Measurements from ENCODE around the gene GSAP.
A peak's percentile ranks its signal among the peaks of the same experiment; 100 is the strongest.

Gene GSAP

DNA sequence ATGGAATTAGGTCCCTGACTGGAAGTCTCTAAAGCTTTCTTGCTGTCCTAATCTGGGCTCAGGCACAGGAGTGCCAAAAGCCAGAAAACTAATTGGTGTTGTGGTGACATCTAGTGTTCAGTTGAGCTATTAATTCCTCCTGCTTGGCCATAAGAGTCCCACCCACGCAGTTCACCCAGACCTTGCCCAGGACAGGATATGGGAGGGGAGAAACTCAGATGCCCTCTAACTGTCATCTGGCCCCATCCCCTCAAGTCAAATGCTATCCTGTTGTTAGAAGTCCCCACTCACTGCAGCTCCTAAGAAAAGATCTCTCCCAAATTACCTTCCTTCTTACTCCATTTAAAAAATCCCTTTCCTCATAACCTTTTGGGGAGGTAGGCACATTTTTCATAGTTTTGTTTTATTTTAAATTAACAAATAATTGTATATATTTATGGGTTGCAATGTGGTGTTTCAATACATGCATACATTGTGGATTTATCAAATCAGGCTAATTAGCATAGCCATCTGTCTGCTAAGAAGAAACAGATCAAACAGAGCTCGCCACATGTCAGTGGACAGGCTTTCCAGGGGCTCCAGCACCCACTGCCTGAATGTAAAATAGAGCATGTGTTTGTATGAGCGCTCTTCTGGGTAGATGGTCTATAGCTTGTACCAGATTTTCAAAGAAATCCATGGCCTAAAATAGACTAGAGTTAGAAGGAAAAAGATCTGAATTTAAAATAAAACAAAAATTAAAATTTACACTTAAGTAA lies 84.0 kb downstream of the GSAP start:
- TF ChIP-seq TAF1 (IDR thresholded peaks at IDR 0.05; ENCODE audit: borderline replicate concordance, low read depth, low read length) (no peak), POLR2A (IDR thresholded peaks at IDR 0.05; ENCODE audit: low read depth, low read length) (no peak)
- FAIRE-seq = peak; percentile 92
- peak; percentile 58 for DNase-seq (ENCODE audit: insufficient read length)

DNA sequence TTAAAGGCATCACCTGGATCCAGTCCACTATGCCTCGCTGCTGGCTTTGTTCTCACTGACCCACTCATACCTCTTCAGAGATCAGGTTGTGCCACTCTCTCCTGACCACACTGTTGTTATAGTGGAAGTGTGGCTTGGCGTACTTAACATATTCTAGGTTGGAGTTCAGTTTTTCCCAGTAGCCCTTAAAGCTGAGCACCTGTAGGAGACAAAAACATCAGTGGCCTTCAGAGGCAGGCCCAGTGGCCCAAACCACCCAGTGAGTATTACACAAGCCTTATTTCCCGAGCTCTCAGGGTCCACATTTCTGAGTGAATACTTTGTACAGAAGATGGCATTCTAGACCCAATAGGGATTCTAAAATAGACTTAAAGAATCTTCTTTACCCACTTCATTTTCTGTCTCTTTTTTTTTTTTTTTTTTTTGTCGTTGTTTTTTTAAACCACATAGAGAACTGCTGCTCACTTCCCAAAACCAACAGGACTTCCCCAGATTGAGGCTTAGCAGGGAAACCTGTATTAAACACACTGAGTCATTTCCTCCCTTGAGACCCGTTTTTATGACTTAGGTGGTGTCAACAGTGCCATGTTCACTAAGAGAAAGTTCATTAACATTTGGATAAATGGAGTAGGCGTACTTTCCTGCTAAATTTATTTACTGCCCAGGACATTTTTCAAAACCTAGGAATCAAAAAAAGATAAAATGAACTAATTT lies 85.8 kb downstream of the GSAP start:
- DNase-seq (ENCODE audit: insufficient read length) = no peak
- TF ChIP-seq TAF1 (IDR thresholded peaks at IDR 0.05; ENCODE audit: borderline replicate concordance, low read depth, low read length) (no peak), POLR2A (IDR thresholded peaks at IDR 0.05; ENCODE audit: low read depth, low read length) (no peak)
- FAIRE-seq = peak; percentile 57

DNA sequence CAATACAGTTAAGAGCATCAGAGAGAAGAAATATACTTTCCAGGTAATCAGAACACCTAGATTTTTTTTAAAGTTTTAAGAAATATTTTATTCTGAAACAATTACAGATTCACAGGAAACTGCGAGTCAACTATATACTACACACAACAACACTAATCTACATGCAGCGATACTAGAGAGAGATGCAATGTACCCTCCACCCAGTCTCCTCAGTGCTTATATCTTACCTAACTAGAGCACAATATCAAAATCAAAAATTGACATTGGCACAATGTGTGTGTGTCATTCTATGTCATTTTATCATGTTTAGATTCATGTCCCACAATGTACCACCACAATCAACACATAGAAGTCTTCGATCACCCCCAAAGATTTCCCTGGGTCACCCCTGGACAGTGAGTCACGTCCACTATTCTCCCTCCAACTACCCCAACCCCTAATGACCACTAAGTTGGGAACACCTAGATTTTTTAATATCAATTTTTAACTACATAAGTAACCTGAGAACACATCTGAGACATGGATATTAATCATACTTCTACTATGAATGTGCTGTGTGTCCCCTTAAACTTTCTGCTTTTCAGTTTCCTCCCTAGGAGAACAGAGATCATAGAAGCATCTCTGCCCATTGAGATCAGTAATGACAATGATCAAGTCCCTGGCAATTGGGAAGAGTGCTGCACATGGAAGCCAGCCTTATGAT lies 86.5 kb downstream of the GSAP start:
- DNase-seq (ENCODE audit: insufficient read length) = no peak
- FAIRE-seq = peak; percentile 78
- TF ChIP-seq TAF1 (IDR thresholded peaks at IDR 0.05; ENCODE audit: borderline replicate concordance, low read depth, low read length) = no peak

DNA sequence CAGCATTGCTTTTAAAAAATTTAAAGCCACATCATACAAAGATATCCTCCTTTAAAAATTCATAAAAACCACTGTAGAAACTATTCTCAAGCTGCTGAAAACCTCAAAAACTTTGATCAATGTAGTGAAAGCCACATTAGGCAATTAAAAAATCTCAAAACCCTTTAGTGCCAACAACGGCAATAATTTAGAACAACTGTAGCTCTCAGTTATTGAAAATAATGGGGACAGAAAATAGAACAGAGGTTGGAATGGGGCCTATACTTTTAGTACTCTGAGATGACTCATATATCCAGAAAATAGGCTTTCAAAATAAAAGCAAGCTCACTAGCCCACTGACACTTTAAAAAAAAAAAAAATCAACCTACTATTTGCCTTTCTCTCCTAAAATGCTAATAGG lies 87.5 kb downstream of the GSAP start:
- TF ChIP-seq POLR2AphosphoS5 (IDR thresholded peaks at IDR 0.05; ENCODE audit: low read depth, low read length) = no peak
- no peak for TF ChIP-seq POLR2A (IDR thresholded peaks at IDR 0.05; ENCODE audit: low read depth, low read length)
- TF ChIP-seq TAF1 (IDR thresholded peaks at IDR 0.05; ENCODE audit: borderline replicate concordance, low read depth, low read length) = no peak
- DNase-seq (ENCODE audit: insufficient read length) = no peak
- no peak for FAIRE-seq

DNA sequence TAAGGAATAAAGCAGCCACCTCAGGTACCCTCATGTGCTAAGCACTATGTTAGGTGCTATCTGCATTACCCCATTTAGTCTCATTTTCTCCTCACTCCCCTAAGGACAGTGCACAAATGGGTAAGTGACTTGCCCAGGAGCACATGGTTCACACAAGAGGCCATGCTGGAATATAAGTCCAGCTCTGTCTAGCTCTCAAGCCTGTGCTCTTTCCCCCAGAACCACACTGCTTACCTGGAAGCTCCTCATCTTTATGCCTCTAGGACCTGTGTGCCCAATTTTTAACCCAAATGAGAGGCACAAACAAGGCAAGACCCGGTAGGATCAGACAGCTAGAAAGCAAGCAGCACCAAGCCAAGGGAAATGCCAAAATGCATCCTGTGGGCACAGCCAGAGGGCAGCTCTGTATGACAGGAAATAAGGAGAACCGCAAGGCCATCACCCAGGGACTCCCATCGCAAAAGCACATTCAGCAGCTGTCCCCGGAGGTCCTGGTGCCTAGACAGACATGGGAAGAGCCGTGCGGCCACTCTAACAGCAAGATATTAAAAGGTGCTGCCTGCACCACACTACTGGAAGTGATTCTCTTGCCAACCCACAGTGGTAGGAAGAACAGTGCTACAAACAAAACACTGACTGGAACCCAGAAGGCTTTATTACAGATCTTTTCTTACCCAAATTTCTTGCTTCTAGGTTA lies 88.1 kb downstream of the GSAP start:
- no peak for TF ChIP-seq TAF1 (IDR thresholded peaks at IDR 0.05; ENCODE audit: borderline replicate concordance, low read depth, low read length)
- no peak for TF ChIP-seq POLR2AphosphoS5 (IDR thresholded peaks at IDR 0.05; ENCODE audit: low read depth, low read length)
- TF ChIP-seq POLR2A (IDR thresholded peaks at IDR 0.05; ENCODE audit: low read depth, low read length) = no peak
- FAIRE-seq (peak; percentile 79), DNase-seq (ENCODE audit: insufficient read length) (no peak)

DNA sequence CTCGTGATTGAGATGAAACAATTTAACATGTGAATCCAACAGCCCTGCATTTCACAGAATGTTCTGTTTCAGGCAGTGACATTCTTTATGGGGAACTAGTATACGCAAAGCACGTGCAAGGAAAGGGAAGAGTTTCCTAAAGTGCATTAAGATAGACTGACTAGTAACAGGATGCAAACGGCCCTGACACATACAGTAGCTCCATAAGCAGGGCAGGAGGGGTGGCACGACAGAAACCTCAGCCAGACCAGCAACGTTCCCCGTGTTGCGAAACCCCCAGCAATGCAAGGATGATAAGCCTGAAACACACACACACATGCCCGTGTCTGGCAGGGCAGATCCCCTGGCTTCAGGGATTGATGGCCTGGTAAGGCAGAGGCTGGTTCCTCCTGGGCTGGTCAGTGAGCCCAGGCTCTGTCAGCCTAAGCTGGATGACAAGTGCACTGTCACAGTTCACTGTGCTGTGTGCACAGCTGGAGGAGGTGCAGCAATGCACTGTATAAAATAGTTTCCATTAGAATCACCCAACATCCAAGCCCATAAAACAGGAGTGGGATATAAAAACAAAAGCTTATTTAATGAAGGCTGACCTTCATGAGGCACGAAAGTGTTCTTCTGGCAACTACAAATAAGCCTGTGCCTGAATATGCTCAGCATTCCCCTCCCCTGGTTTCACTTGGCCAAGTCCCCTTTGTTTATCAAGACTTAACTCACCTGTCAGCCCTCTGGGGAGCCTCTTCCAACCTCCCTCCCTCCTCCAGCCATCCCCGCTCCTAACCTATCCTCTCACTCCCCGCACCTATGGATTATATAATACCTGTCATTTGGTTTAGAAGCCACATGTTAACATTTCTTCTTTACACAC lies 88.8 kb downstream of the GSAP start:
- FAIRE-seq (no peak), DNase-seq (ENCODE audit: insufficient read length) (no peak)
- TF ChIP-seq POLR2A (IDR thresholded peaks at IDR 0.05; ENCODE audit: low read depth, low read length) (no peak), TAF1 (IDR thresholded peaks at IDR 0.05; ENCODE audit: borderline replicate concordance, low read depth, low read length) (no peak), POLR2AphosphoS5 (IDR thresholded peaks at IDR 0.05; ENCODE audit: low read depth, low read length) (no peak)

DNA sequence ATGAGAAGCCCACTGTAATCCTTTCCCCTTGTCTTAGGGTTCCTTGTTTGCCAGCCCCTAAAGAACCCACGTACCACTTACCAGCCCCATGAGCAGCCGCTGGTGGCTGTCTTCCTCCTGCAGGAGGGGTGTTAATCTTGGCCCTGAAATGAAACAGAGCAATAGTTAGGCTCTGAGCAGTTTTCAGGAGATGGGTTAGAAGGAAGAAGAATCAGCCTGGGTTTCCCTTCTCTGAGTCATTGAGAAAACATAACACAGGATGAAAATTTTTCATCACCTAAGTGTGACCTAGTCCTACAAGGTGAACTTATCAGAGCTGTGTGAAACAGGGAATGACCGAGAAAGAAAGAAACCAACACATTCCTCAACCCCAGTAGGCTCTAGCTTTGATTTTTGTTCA lies 90.0 kb downstream of the GSAP start:
- DNase-seq (ENCODE audit: insufficient read length) (no peak), FAIRE-seq (no peak)
- TF ChIP-seq POLR2AphosphoS5 (IDR thresholded peaks at IDR 0.05; ENCODE audit: low read depth, low read length) = no peak
- no peak for TF ChIP-seq TAF1 (IDR thresholded peaks at IDR 0.05; ENCODE audit: borderline replicate concordance, low read depth, low read length)
- TF ChIP-seq POLR2A (IDR thresholded peaks at IDR 0.05; ENCODE audit: low read depth, low read length) = no peak

DNA sequence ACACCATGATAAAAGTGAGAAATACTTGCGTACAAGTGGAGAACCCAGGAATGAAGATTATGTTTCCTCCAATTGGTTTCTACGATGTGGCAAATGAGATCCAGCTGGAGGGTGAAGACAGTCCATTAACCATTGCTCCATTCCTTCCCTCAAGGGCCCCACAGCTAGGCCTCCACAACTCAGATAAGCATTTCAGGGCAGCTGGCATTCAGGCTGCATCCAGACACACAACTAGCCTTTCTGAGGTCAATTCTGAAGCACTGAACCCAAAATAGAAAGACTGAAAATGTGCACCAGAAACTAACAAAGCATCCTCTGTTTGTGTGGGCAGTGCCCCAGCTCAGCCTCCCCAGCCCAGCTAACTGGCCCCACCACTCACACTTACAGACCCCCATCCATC lies 94.8 kb downstream of the GSAP start:
- no peak for FAIRE-seq
- no peak for TF ChIP-seq TAF1 (IDR thresholded peaks at IDR 0.05; ENCODE audit: borderline replicate concordance, low read depth, low read length)
- no peak for TF ChIP-seq POLR2AphosphoS5 (IDR thresholded peaks at IDR 0.05; ENCODE audit: low read depth, low read length)
- no peak for TF ChIP-seq POLR2A (IDR thresholded peaks at IDR 0.05; ENCODE audit: low read depth, low read length)

DNA sequence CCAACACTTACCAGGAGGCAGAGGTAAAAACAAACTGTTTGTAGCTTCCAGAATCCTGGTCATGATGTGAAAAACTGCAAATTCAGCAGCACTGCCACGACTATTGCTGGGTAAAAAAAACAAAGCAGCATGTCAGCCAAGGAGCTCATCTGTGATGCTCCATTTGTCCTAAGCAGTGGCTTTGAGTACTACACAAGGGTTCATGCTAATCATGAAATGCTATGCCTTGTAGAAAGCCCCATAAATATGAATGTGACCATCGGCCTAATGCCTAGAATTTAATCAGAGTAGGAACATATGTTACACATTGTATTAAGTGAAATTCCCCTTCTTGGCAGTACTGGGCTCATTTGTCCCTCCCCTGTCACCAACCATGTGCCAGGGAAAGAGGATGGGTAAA lies 95.4 kb downstream of the GSAP start:
- TF ChIP-seq POLR2AphosphoS5 (IDR thresholded peaks at IDR 0.05; ENCODE audit: low read depth, low read length) = no peak
- TF ChIP-seq TAF1 (IDR thresholded peaks at IDR 0.05; ENCODE audit: borderline replicate concordance, low read depth, low read length) = no peak
- TF ChIP-seq POLR2A (IDR thresholded peaks at IDR 0.05; ENCODE audit: low read depth, low read length) = no peak
- FAIRE-seq = no peak

More for the DNA sequence above, 94.8 kb downstream of the GSAP start:
- no peak for DNase-seq (ENCODE audit: insufficient read length)

DNA sequence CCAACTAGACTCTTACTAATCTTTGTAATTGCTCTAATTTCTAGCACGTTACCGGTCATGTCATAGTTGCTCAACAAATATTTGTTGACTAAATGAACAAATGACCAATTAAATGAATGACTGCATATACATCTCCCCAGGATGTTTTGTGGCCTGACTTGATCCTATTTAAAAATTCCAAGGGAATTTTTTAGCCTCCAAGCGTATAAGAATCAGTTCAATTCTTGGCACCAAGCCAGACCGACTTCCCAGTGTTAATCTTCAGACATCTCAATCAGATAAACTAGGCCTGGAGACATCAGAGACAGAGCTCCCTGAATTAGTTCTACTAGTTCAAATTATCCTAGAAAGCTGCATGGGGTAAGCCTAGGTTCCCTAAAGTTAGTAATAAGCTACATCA lies 96.0 kb downstream of the GSAP start:
- FAIRE-seq (no peak), DNase-seq (ENCODE audit: insufficient read length) (no peak)
- TF ChIP-seq POLR2AphosphoS5 (IDR thresholded peaks at IDR 0.05; ENCODE audit: low read depth, low read length) (no peak), POLR2A (IDR thresholded peaks at IDR 0.05; ENCODE audit: low read depth, low read length) (no peak), TAF1 (IDR thresholded peaks at IDR 0.05; ENCODE audit: borderline replicate concordance, low read depth, low read length) (no peak)

More for the DNA sequence above, 95.4 kb downstream of the GSAP start:
- no peak for DNase-seq (ENCODE audit: insufficient read length)
